SK-N-MC (cell line): Measurements from ENCODE around the gene TMEM132C.

Experiments used
- DNase-seq: peaks from one replicate; pipeline ENCODE4 v3.0.0-alpha.2; 2011; ENCODE audit warnings: low read depth, low spot score
- H3K27ac ChIP-seq: fragments of 200-600 bp; sonication (generic); 2 replicates; pipeline ENCODE4 v1.5.1; 2016; ENCODE audit warnings: mixed run types
- H3K36me3 ChIP-seq: fragments of 200-600 bp; sonication (generic); 2 replicates; pipeline ENCODE4 v1.6.1; 2017; ENCODE audit warnings: antibody characterized with exemption, low read length, mixed read lengths; ENCODE audit not compliant: insufficient read depth
- H3K4me3 ChIP-seq: fragments of 200-600 bp; sonication (generic); 2 replicates; pipeline ENCODE4 v1.5.1; 2016
- H3K9ac ChIP-seq: fragments of 200-600 bp; sonication (generic); 2 replicates; pipeline ENCODE4 v1.8.0; 2017; ENCODE audit warnings: mixed run types, mixed read lengths; ENCODE audit not compliant: insufficient read length
- H3K9me3 ChIP-seq: fragments of 200-600 bp; sonication (generic); 2 replicates; pipeline ENCODE4 v1.6.1; 2017; ENCODE audit warnings: low read depth, mild to moderate bottlenecking, antibody characterized with exemption, low read length, moderate library complexity, mixed read lengths
- EZH2 ChIP-seq: fragments of 200-600 bp; sonication (generic); IDR thresholded peaks from one replicate; pipeline ENCODE4 v1.6.1; 2017; ENCODE audit warnings: antibody characterized with exemption
- FOXP2 ChIP-seq: optimal IDR thresholded peaks from 2 replicates; pipeline ENCODE3; 2011; ENCODE audit warnings: mild to moderate bottlenecking, moderate library complexity; ENCODE audit not compliant: insufficient read depth; ENCODE audit errors: extremely low read length, control extremely low read depth
- POLR2AphosphoS5 ChIP-seq: IDR thresholded peaks from 2 replicates; pipeline ENCODE4 v1.6.1; 2012; ENCODE audit warnings: mild to moderate bottlenecking, low read depth, low read length, borderline replicate concordance

The TMEM132C gene

DNA sequence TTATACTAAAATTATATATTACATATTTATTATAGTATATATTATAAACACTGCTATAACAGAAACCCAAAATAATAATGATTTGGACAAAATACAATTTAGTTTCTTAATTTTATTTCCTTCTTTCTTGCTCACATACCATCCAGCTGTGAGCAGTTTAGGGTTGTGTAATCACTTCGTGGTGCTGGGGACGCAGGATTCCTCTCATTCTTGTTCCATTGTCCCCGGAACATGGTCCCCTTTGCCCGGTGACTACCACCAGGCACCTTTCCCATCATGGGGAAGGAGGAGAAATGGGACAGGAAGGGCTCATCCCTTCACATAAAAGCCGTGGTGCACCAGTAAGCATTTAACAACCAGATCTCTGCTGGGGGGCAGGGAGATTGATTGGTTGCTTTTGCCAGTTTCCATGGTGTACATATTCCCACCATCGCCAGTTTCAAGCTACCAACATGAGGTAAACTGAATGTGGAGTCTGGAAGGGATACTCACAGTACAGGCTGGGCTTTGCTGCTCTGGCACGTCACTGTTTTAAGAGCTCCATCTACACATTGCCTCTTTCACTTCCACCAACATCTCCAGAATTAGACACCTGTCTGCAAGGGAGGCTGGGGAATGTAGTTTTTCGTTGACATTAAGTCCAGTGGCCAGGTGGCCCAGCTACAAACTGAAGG lies 191.5 kb downstream of the TMEM132C start:
- no peak for TF ChIP-seq FOXP2
- TF ChIP-seq POLR2AphosphoS5 = no peak
- no peak for TF ChIP-seq EZH2
- no peak for DNase-seq
- Histone ChIP-seq H3K9me3 (no peaks in the 10 kb centered on the region), H3K27ac (no peak overlapping the region), H3K36me3 (no peaks in the 10 kb centered on the region), H3K4me3 (no peak overlapping the region), H3K9ac (no peak overlapping the region)

DNA sequence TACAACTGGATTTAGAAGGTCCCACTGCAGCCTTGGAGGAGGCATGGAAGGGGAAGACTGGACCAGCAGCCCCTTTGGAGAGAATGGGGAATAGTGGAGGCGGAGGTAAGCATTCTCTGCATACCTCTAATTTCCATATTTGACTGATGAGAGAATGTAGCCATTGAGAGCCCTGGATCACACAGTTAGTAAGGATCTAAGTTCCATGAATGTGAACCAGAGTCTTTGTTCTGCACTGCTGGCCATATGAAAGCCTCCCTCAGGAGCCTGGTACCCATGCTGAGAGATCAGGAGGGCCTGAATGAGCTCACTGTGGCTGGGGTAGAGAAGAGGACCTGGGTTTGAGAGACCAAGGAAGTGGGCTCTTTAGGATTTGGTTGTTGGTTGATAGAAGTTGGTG lies 192.1 kb downstream of the TMEM132C start:
- H3K27ac ChIP-seq = no peak overlapping the region
- no peak overlapping the region for H3K9ac ChIP-seq
- H3K36me3 ChIP-seq = no peaks in the 10 kb centered on the region
- TF ChIP-seq EZH2 (no peak), FOXP2 (no peak), POLR2AphosphoS5 (no peak)
- no peak for DNase-seq
- H3K4me3 ChIP-seq = no peak overlapping the region
- H3K9me3 ChIP-seq = no peaks in the 10 kb centered on the region

DNA sequence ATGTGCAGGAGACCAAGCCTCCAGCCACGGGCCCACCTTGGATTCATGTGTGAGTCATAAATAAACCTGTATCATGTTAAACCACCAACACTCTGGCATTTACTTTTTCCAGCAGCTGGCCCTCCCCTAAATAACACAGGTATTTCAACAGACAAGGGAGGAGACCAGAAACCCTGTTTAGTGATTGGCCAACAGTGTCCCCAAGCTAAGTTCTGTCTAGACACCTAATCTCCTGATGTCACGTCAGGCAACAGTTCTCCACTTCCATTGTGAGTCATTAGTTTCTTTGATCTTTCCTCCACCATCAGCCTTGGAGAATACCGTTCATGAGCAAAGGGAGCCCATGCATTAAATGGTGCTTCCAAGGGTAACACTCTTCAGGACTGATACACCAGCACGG lies 196.9 kb downstream of the TMEM132C start:
- no peak for TF ChIP-seq FOXP2
- no peak for TF ChIP-seq EZH2
- no peak for TF ChIP-seq POLR2AphosphoS5
- Histone ChIP-seq H3K36me3 (no peaks in the 10 kb centered on the region), H3K9me3 (no peaks in the 10 kb centered on the region)

DNA sequence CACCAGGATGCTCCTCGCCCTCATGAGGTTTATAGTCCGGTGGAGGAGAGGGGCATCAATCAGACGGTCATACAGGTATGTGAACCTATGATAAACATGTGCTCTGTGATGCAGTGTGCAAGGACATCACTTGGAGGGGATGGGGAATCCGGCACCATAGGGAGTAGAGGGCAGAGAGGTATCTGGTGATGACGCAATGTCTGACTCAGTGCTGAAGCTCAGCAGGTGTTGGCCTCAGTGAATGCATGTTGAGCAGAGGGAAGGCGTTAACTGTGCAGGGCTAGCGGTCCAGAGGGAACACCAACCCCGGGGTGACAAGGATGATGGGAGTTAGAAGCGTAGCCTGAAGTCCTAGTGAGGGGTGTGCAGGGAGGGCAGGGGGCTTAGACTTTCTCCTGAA lies 200.9 kb downstream of the TMEM132C start:
- no peaks in the 10 kb centered on the region for H3K36me3 ChIP-seq
- no peak overlapping the region for H3K9ac ChIP-seq
- DNase-seq = no peak

More for the DNA sequence above, 196.9 kb downstream of the TMEM132C start:
- H3K27ac ChIP-seq = no peak overlapping the region
- H3K9ac ChIP-seq = no peak overlapping the region
- no peak for DNase-seq
- no peak overlapping the region for H3K4me3 ChIP-seq

DNA sequence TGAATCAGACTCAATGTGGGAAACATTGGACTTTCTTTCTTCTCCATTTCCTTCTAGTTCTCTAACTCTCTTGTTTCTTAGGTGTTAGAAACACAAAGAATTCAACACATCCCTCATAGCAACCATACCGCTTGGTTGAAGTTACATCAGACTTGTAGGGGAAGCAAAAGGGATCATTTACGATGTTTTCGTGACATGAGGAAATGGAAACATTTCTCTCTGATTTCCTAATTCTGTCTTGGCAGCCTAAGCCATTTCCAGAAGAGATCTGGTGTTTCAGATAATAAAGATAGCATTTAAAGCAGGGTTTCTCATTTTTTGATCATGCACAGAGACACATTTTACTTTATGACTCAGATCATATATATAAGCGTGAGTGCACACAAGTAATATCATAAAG lies 202.0 kb downstream of the TMEM132C start:
- no peaks in the 10 kb centered on the region for H3K36me3 ChIP-seq
- DNase-seq = no peak
- no peak overlapping the region for H3K9ac ChIP-seq
- H3K9me3 ChIP-seq = no peaks in the 10 kb centered on the region
- no peak overlapping the region for H3K27ac ChIP-seq
- no peak for TF ChIP-seq EZH2
- no peak for TF ChIP-seq FOXP2
- TF ChIP-seq POLR2AphosphoS5 = no peak
- no peak overlapping the region for H3K4me3 ChIP-seq

More for the DNA sequence above, 200.9 kb downstream of the TMEM132C start:
- Histone ChIP-seq H3K4me3 (no peak overlapping the region), H3K27ac (no peak overlapping the region), H3K9me3 (no peaks in the 10 kb centered on the region)
- TF ChIP-seq FOXP2 = no peak
- no peak for TF ChIP-seq EZH2
- no peak for TF ChIP-seq POLR2AphosphoS5

DNA sequence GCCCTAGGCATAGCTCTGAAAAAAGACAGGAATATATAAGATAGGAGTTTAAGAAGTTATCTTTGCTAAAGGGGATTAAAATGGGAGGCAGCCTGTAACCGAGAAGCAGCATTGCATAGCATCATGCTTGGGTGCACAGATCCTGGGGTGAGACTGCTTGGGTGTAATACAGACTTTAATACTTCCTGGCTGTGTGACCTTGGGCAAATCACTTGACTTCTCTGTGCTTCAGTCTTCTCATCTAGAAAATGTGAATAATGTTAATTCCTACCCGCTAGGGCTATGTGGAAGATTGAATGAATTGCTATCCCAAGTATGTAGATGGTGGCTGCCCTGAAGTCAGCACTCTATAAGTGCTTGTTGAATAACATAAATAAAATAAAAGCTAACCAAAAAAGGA lies 204.5 kb downstream of the TMEM132C start:
- Histone ChIP-seq H3K9ac (no peak overlapping the region), H3K36me3 (no peaks in the 10 kb centered on the region), H3K4me3 (no peak overlapping the region), H3K9me3 (no peaks in the 10 kb centered on the region), H3K27ac (no peak overlapping the region)
- DNase-seq = no peak
- TF ChIP-seq EZH2 = no peak
- TF ChIP-seq POLR2AphosphoS5 = no peak
- no peak for TF ChIP-seq FOXP2

DNA sequence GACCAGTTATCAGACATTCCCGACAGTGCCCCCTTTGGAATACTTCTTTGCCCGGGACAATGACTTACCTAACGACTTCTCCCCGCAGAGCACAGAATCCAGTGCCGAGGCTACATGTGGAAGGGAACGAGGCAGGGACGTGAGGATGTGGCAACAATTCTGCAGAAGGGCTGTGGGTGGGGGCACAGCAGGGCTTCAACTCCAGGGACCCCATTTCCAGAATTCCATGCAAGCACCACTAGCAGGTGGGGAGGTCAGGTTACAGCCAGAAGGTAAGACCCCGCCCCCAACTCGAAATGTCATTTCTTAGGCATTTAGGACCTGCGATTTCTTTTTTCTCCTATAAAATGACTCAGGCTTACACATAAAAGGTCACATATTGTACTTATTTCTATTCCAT lies 207.9 kb downstream of the TMEM132C start:
- H3K9me3 ChIP-seq = no peaks in the 10 kb centered on the region
- no peak overlapping the region for H3K4me3 ChIP-seq
- H3K27ac ChIP-seq = no peak overlapping the region
- no peaks in the 10 kb centered on the region for H3K36me3 ChIP-seq
- TF ChIP-seq POLR2AphosphoS5 = no peak
- TF ChIP-seq EZH2 = no peak
- no peak for TF ChIP-seq FOXP2
- H3K9ac ChIP-seq = no peak overlapping the region
- DNase-seq = no peak

DNA sequence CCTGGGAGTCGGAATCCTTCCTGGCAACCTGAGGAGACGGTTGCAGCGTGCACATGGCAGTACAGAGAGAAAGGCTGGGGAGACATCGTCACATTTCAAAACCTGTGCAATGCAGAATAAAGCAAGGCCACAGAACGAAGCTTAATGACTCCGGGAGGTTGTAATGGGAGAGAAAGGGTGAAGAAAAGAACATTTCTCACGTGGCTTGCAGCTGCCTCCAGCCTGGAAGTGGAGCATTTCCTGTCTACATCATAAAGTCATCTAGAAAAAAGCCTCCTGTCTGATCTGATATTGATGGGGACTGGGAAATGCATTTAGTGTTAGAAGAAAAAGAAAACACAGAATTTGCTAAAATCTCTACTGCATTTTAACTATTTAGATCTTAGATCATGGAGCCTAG lies 209.3 kb downstream of the TMEM132C start:
- H3K4me3 ChIP-seq = no peak overlapping the region
- no peak for DNase-seq
- no peak overlapping the region for H3K9ac ChIP-seq
- H3K9me3 ChIP-seq = no peaks in the 10 kb centered on the region
- no peaks in the 10 kb centered on the region for H3K36me3 ChIP-seq
- TF ChIP-seq EZH2 (no peak), POLR2AphosphoS5 (no peak), FOXP2 (no peak)
- no peak overlapping the region for H3K27ac ChIP-seq
